Measurements from ENCODE around the gene ABCD2. TPM values are rescaled to one million over a fixed set of nuclear protein-coding genes. Genes with fewer than 3 reads are reported as not detected.

ABCD2 gene
- total RNA-seq, 1 donor from 2014 or later: 0.09 TPM

- Histone ChIP-seq H4K20me1 (ENCODE audit: insufficient read depth, low read length) (no peaks in the 10 kb centered on the region), H3K27me3 (ENCODE audit: insufficient read depth, low read length) (no peaks in the 10 kb centered on the region), H3K4me2 (ENCODE audit: low read length) (no peak overlapping the region), H3K36me3 (ENCODE audit: insufficient read depth, low read length) (no peaks in the 10 kb centered on the region), H3K27ac (ENCODE audit: low read depth, low read length) (no peak overlapping the region), H2AFZ (ENCODE audit: low read depth, low read length) (no peak overlapping the region), H3K9me3 (ENCODE audit: insufficient read depth, low read depth, low read length) (no peaks in the 10 kb centered on the region), H3K79me2 (ENCODE audit: insufficient read depth, low read length) (no peaks in the 10 kb centered on the region), H3K4me3 (ENCODE audit: insufficient read depth, low read depth, low read length) (no peak overlapping the region), H3K4me1 (ENCODE audit: insufficient read depth, low read length) (peaks cover 6% of the 10 kb centered on the region), H3K9ac (ENCODE audit: low read length) (no peak overlapping the region)
- TF ChIP-seq EZH2 (IDR thresholded peaks at IDR 0.05; ENCODE audit: insufficient read depth, low read length): no peak
- TF ChIP-seq, protein P1, sequence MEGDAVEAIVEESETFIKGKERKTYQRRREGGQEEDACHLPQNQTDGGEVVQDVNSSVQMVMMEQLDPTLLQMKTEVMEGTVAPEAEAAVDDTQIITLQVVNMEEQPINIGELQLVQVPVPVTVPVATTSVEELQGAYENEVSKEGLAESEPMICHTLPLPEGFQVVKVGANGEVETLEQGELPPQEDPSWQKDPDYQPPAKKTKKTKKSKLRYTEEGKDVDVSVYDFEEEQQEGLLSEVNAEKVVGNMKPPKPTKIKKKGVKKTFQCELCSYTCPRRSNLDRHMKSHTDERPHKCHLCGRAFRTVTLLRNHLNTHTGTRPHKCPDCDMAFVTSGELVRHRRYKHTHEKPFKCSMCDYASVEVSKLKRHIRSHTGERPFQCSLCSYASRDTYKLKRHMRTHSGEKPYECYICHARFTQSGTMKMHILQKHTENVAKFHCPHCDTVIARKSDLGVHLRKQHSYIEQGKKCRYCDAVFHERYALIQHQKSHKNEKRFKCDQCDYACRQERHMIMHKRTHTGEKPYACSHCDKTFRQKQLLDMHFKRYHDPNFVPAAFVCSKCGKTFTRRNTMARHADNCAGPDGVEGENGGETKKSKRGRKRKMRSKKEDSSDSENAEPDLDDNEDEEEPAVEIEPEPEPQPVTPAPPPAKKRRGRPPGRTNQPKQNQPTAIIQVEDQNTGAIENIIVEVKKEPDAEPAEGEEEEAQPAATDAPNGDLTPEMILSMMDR (IDR thresholded peaks at IDR 0.05; ENCODE audit: insufficient read depth, low read depth, low read length): no peak
- Mint-ChIP-seq H3K9me3 (ENCODE audit: unreplicated experiment) (no peaks in the 10 kb centered on the region), H3K4me3 (ENCODE audit: unreplicated experiment) (no peak overlapping the region), H3K27ac (ENCODE audit: unreplicated experiment) (no peak overlapping the region), H3K36me3 (ENCODE audit: low read depth, unreplicated experiment) (no peaks in the 10 kb centered on the region), H3K4me1 (ENCODE audit: low read depth, unreplicated experiment) (no peaks in the 10 kb centered on the region), H3K27me3 (ENCODE audit: low read depth, unreplicated experiment) (no peaks in the 10 kb centered on the region)
- no peak for DNase-seq (ENCODE audit: low read depth)
- FAIRE-seq: no peak
Measured at GRCh38 chr12:39616666-39617065, 2.9 kb downstream of the ABCD2 start.

DNA sequence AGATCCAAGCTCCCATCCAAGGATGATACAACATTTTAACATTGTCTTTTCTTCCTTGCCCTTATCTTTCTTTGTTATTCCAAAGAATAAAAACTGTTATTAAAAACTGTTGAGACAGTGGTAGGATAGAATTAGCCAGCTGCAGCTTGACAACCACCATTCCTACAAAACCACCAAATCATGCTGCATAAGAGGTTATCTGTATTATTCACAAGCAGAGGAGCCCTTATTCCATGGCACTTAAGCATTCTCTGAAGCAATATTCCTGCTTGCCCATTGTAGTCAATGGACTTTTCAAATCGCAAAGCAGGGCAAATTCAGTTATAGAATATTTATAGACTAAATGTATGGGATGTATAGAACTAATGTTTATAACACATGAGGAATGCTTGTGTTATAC lies 3.4 kb downstream of the ABCD2 start:
- Mint-ChIP-seq H3K36me3 (ENCODE audit: low read depth, unreplicated experiment) (no peaks in the 10 kb centered on the region), H3K4me3 (ENCODE audit: unreplicated experiment) (no peak overlapping the region), H3K27ac (ENCODE audit: unreplicated experiment) (no peak overlapping the region), H3K4me1 (ENCODE audit: low read depth, unreplicated experiment) (no peaks in the 10 kb centered on the region), H3K27me3 (ENCODE audit: low read depth, unreplicated experiment) (no peaks in the 10 kb centered on the region), H3K9me3 (ENCODE audit: unreplicated experiment) (no peaks in the 10 kb centered on the region)
- no peaks in the 10 kb centered on the region for H3K79me2 ChIP-seq (ENCODE audit: insufficient read depth, low read length)
- H3K4me3 ChIP-seq (ENCODE audit: insufficient read depth, low read depth, low read length): no peak overlapping the region
- no peak overlapping the region for H3K9ac ChIP-seq (ENCODE audit: low read length)
- H3K27me3 ChIP-seq (ENCODE audit: insufficient read depth, low read length): no peaks in the 10 kb centered on the region
- no peaks in the 10 kb centered on the region for H4K20me1 ChIP-seq (ENCODE audit: insufficient read depth, low read length)
- H3K9me3 ChIP-seq (ENCODE audit: insufficient read depth, low read depth, low read length): no peaks in the 10 kb centered on the region
- TF ChIP-seq, protein P1 (IDR thresholded peaks at IDR 0.05; ENCODE audit: insufficient read depth, low read depth, low read length): no peak
- TF ChIP-seq EZH2 (IDR thresholded peaks at IDR 0.05; ENCODE audit: insufficient read depth, low read length): no peak
- no peak for FAIRE-seq
- no peak overlapping the region for H2AFZ ChIP-seq (ENCODE audit: low read depth, low read length)
- H3K27ac ChIP-seq (ENCODE audit: low read depth, low read length): no peak overlapping the region
- DNase-seq (ENCODE audit: low read depth): no peak
- peaks cover 6% of the 10 kb centered on the region for H3K4me1 ChIP-seq (ENCODE audit: insufficient read depth, low read length)
- no peak overlapping the region for H3K4me2 ChIP-seq (ENCODE audit: low read length)
- no peaks in the 10 kb centered on the region for H3K36me3 ChIP-seq (ENCODE audit: insufficient read depth, low read length)

DNA sequence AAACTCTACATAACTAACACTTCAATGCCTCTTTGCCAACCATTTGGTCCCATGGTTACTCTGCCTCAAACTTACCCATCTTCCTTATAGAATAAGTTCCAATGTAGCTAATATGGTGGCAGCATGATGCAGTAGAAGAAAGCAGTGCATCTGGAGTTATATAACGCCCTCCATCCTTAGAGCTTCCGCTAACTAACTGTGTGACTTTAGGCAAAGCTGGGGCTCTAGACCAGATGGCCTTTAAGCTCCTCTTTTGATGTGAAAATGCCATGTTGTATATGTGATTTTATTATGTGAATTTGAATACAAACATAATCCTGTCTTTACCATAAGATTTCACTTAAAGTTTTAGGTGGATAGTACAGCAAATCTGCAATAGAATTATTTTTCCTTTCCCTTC lies 6.1 kb downstream of the ABCD2 start:
- H3K9ac ChIP-seq (ENCODE audit: low read length): no peak overlapping the region
- TF ChIP-seq, protein P1 (IDR thresholded peaks at IDR 0.05; ENCODE audit: insufficient read depth, low read depth, low read length): no peak
- no peak for TF ChIP-seq EZH2 (IDR thresholded peaks at IDR 0.05; ENCODE audit: insufficient read depth, low read length)
- H2AFZ ChIP-seq (ENCODE audit: low read depth, low read length): no peak overlapping the region
- H3K9me3 ChIP-seq (ENCODE audit: insufficient read depth, low read depth, low read length): no peaks in the 10 kb centered on the region
- no peaks in the 10 kb centered on the region for H3K36me3 Mint-ChIP-seq (ENCODE audit: low read depth, unreplicated experiment)
- H3K4me2 ChIP-seq (ENCODE audit: low read length): no peak overlapping the region
- no peak overlapping the region for H3K27ac Mint-ChIP-seq (ENCODE audit: unreplicated experiment)
- no peaks in the 10 kb centered on the region for H3K27me3 ChIP-seq (ENCODE audit: insufficient read depth, low read length)
- H3K79me2 ChIP-seq (ENCODE audit: insufficient read depth, low read length): no peaks in the 10 kb centered on the region
- FAIRE-seq: no peak
- no peaks in the 10 kb centered on the region for H3K36me3 ChIP-seq (ENCODE audit: insufficient read depth, low read length)
- no peaks in the 10 kb centered on the region for H3K9me3 Mint-ChIP-seq (ENCODE audit: unreplicated experiment)
- H3K27ac ChIP-seq (ENCODE audit: low read depth, low read length): no peak overlapping the region
- H3K27me3 Mint-ChIP-seq (ENCODE audit: low read depth, unreplicated experiment): no peaks in the 10 kb centered on the region
- no peaks in the 10 kb centered on the region for H3K4me1 Mint-ChIP-seq (ENCODE audit: low read depth, unreplicated experiment)
- H3K4me3 Mint-ChIP-seq (ENCODE audit: unreplicated experiment): no peak overlapping the region
- H3K4me3 ChIP-seq (ENCODE audit: insufficient read depth, low read depth, low read length): no peak overlapping the region
- no peaks in the 10 kb centered on the region for H3K4me1 ChIP-seq (ENCODE audit: insufficient read depth, low read length)
- no peaks in the 10 kb centered on the region for H4K20me1 ChIP-seq (ENCODE audit: insufficient read depth, low read length)
- no peak for DNase-seq (ENCODE audit: low read depth)

Data from astrocyte (in vitro differentiated cells and primary cell).